ENCODE data around the gene CXXC4.

CXXC4 gene

DNA sequence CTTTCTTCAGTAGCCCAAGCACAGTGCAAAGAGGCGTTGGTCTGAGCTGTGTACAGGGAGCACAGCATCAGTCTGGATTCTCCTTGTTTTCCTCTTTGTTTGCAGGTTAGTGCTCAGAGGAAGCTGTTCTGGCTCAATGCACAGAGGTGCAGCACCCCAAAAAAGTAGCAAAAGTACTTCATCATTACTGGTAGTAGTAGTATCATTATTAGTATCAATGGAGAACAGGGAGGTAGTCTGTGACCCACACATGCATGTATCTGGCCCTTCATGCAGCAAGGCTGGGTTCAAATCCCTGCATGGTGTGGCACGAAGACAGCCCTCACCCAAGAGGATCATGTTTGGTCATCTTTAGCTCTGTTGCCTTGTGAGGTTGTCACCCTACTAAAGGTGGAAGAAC is 68.7 kb downstream of the CXXC4 start:
- Mint-ChIP-seq H3K4me1 (peaks cover 47% of the 10 kb centered on the region), H3K9me3 (peaks cover 19% of the 10 kb centered on the region), H3K36me3 (ENCODE audit: low read depth) (no peaks in the 10 kb centered on the region), H3K27ac (no peak overlapping the region), H3K27me3 (ENCODE audit: low read depth, poor library complexity) (no peaks in the 10 kb centered on the region), H3K4me3 (no peak overlapping the region)
- TF ChIP-seq, protein P1, sequence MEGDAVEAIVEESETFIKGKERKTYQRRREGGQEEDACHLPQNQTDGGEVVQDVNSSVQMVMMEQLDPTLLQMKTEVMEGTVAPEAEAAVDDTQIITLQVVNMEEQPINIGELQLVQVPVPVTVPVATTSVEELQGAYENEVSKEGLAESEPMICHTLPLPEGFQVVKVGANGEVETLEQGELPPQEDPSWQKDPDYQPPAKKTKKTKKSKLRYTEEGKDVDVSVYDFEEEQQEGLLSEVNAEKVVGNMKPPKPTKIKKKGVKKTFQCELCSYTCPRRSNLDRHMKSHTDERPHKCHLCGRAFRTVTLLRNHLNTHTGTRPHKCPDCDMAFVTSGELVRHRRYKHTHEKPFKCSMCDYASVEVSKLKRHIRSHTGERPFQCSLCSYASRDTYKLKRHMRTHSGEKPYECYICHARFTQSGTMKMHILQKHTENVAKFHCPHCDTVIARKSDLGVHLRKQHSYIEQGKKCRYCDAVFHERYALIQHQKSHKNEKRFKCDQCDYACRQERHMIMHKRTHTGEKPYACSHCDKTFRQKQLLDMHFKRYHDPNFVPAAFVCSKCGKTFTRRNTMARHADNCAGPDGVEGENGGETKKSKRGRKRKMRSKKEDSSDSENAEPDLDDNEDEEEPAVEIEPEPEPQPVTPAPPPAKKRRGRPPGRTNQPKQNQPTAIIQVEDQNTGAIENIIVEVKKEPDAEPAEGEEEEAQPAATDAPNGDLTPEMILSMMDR (IDR thresholded peaks at IDR 0.05) = no peak
- DNase-seq = no peak

DNA sequence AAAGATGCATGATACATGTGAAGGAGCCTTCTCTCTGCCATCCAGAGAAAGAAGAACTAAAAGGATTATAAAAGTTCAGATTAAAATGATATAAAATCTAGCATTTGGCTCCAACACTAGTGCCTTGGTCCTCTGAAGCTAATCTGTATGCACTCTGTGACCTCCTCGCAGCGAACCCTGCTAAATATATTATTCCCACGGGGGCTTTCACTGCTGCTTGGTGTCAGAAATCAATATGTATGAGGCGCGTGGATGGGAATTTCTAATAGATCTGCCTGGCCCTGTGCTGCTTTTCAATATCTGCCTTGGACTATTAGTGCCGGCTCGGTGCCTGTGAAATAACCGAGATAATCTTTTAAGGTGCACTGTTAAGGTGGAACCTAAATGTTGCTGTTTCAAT is 69.7 kb downstream of the CXXC4 start:
- Mint-ChIP-seq H3K9me3 (peaks cover 19% of the 10 kb centered on the region), H3K27me3 (ENCODE audit: low read depth, poor library complexity) (no peaks in the 10 kb centered on the region), H3K4me3 (peak overlapping the region; percentile 66), H3K27ac (peak overlapping the region; percentile 19), H3K4me1 (peaks cover 57% of the 10 kb centered on the region), H3K36me3 (ENCODE audit: low read depth) (no peaks in the 10 kb centered on the region)
- TF ChIP-seq, protein P1 (IDR thresholded peaks at IDR 0.05) = no peak
- DNase-seq = peak; percentile 29

DNA sequence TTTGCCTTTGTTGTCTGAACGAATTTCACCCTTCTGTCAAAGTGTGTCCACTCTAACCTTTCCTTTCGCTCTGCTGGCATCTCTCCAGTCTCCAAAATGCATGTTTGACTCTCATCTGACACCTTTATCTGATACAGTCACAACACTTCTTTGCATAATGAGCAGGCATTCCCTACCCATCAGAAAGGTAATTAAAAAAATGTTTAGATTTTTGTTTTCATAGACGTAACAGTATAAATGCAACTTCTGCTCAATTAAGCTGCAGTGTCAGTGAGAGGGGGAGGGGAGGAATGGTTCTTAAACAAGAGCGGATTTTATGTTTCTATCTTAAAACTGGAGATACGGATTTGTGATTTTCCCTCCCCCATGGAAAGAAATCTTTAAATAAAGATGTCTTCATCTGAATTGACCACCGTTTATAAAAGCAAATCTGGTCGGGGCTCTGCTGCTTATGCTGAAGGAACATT is 70.2 kb downstream of the CXXC4 start:
- H3K9me3 Mint-ChIP-seq = peaks cover 18% of the 10 kb centered on the region
- H3K27me3 Mint-ChIP-seq (ENCODE audit: low read depth, poor library complexity) = no peaks in the 10 kb centered on the region
- peak overlapping the region; percentile 92 for H3K27ac Mint-ChIP-seq
- H3K4me3 Mint-ChIP-seq = peak overlapping the region; percentile 66
- no peaks in the 10 kb centered on the region for H3K36me3 Mint-ChIP-seq (ENCODE audit: low read depth)
- peaks cover 59% of the 10 kb centered on the region for H3K4me1 Mint-ChIP-seq
- TF ChIP-seq, protein P1 (IDR thresholded peaks at IDR 0.05) = no peak
- no peak for DNase-seq

DNA sequence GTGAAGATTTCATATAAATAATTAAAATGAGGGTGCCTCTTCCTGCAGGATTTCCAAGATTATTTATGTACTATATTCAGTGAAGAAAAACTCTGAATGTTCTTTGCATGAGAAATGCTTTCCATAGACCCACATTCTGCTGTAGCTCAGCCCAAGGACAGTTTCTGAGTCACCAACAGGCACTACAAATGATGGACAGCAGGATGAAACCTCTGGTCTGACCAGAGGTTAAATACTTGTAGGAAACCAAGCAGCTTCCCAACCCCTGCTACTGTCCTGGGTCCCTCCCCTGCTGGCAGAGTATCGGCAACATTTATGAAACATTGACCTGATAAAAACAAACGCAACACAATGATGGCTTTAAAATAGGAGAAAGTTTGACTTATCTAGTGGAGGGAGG is 73.1 kb downstream of the CXXC4 start:
- H3K27me3 Mint-ChIP-seq (ENCODE audit: low read depth, poor library complexity) = no peaks in the 10 kb centered on the region
- TF ChIP-seq, protein P1 (IDR thresholded peaks at IDR 0.05) = no peak
- peaks cover 71% of the 10 kb centered on the region for H3K4me1 Mint-ChIP-seq

DNA sequence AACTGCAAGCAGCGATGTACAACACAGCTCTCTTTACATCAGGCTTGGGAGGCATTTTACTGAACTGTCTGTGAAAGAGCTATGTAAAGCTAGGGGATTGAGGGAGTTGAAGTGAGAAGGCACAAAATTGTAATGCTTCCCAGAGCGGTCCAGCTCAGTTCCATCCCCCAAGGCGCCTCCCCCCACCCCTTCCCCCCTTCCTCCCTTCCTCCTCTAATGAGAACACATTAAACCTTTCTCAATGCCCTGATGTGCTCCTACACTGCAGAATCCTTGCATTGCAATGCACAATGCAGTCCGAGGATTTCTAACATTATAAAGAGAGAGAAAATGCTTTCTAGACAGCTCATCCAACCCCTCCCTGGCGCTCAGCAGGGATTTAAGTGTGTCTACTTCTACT is 73.9 kb downstream of the CXXC4 start:
- DNase-seq = peak; percentile 30
- Mint-ChIP-seq H3K4me3 (peak overlapping the region; percentile 30), H3K36me3 (ENCODE audit: low read depth) (no peaks in the 10 kb centered on the region), H3K4me1 (peaks cover 70% of the 10 kb centered on the region), H3K9me3 (no peaks in the 10 kb centered on the region), H3K27me3 (ENCODE audit: low read depth, poor library complexity) (no peaks in the 10 kb centered on the region), H3K27ac (peak overlapping the region; percentile 41)
- TF ChIP-seq, protein P1 (IDR thresholded peaks at IDR 0.05) = no peak

More for the DNA sequence above, 73.1 kb downstream of the CXXC4 start:
- H3K36me3 Mint-ChIP-seq (ENCODE audit: low read depth) = no peaks in the 10 kb centered on the region
- H3K27ac Mint-ChIP-seq = peak overlapping the region; percentile 32
- H3K9me3 Mint-ChIP-seq = no peaks in the 10 kb centered on the region
- no peak overlapping the region for H3K4me3 Mint-ChIP-seq
- no peak for DNase-seq

Measured in nephron progenitor cell (in vitro differentiated cells).